ENCODE measurements around the gene CRCP.

CRCP gene

DNA sequence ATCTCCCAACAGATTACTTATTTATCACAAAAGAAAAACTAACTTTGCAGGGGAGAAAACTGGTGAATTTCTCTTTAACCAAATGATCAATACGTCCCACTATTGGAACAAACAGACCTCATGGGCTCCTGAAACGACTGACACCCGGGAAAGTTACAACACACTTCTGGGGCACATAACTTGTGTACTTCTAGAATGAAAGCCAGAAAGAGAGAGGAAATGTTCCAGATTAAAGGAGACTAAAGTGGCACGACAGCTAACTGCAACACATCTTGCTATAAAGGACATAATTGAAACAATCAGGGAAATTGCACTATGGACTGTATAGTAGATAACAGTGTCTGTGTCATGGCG lies 75.8 kb downstream of the CRCP start:
- DNase-seq (ENCODE audit: low read depth): no peak

DNA sequence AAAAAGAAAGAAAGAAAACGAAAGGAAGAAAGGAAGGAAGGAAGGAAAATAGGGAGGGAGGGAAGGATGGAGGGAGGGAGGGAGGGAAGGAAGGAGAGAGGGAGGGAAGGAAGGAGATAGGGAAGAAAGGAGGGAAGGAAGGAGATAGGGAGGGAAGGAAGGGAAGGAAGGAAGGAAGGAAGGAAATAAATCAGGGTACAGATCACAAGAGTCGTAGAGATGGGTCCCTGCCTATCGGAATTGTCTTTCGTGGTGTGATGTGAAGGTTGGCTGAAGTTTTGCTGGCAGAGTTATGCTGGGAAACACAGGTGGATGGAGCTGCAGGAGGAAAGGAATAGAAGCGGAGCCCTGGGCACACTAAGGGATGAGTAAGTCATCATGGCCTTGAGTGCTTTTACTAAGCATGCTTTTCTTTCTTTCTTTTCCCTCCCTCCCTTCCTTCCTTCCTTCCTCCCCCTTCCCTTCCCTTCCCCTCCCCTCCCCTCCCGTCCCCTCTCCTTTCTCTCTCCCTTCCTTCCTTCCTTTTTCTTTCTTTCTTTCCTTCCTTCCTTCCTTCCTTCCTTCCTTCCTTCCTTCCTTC lies 78.6 kb downstream of the CRCP start:
- DNase-seq (ENCODE audit: low read depth): no peak

DNA sequence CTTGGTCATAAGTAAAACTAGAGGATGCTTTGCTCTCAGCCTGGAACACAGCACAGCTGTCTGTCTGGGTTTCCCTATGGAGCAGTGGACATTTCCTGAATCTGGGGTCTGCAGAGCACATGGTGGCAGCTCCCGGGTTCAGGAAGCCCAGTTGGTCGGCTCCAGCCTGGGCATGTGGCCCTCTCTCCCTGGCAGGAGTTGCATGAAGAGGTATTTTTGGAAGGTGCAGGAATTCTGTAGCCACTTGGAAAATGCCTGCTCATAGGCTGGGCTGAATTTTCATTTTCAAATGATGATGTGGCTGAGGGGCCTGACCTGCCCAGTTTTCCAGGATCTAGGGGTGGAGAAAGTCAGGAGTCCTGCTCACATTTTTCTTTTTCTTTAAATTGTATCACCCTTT lies 83.8 kb downstream of the CRCP start:
- no peak for DNase-seq (ENCODE audit: low read depth)

DNA sequence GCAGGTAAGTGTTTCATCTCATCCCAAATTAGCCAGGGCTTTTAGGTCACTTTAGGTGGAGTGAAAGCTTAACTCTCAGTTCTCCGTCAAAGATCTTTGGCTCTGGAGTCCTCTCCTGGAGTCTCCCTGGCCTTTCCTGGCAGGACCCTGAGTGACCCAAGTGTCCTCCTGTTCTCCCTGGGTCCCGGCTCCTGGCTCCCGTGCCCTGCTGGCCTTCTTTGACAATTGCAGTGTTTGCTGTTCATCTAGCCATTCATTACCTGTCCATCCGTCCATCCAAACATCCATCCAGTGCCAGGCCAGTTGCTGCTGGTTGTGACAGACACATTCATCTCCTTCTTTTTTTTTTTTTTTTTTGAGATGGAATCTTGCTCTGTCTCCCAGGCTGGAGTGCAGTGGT lies 84.3 kb downstream of the CRCP start:
- DNase-seq (ENCODE audit: low read depth): no peak

DNA sequence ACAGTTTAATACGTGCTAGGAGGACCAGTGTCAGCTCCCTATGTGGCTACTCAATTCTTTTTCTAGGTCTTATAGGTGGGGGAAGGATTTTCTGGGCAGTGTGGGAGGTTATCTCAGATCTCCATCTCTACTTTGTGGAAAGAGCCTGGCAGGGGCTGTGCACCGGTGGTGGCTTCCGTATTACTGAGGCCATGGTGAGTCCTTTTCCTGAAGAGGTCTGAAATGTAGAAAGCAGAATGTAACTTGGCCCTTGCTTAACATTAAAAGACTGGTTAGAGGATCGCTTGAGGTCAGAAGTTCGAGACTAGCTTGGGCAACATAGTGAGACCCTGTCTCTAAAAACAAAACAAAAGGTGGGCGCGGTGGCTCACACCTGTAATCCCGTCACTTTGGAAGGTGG lies 87.8 kb downstream of the CRCP start:
- no peak for DNase-seq (ENCODE audit: low read depth)

Data from activated T-cell treated with anti-CD3 and anti-CD28 coated beads for 24 hours (primary cell).